Ovary (tissue), 3 donors: Measurements from ENCODE around the gene IP6K3.

Experiments
- CTCF ChIP-seq, 3 donors: fragments of 450-650 bp in 2 of 3; fragments of 200-600 bp in 1 of 3; IDR thresholded peaks; one replicate each; pipeline versions ENCODE4 v1.5.1 to v1.8.0; 2016 to 2022; ENCODE audit warnings: antibody characterized with exemption in 3 of 3, mild to moderate bottlenecking in 1 of 3
- EP300 ChIP-seq: sonication (generic); formaldehyde crosslinking; IDR thresholded peaks from one replicate; pipeline ENCODE4 v1.6.1; 2017; ENCODE audit warnings: antibody characterized with exemption
- POLR2A ChIP-seq: fragments of 450-650 bp; IDR thresholded peaks from one replicate; pipeline ENCODE4 v1.6.1; 2017; ENCODE audit warnings: antibody characterized with exemption, mild to moderate bottlenecking, moderate library complexity
- donor health status: DM: no; HTN: no; CAD: no.

- TF ChIP-seq CTCF (IDR thresholded peaks at IDR 0.05), result no peak
- no peak for TF ChIP-seq POLR2A
- TF ChIP-seq EP300, result no peak
Measured at GRCh38 chr6:33735216-33735615, 11.5 kb downstream of the IP6K3 start.
